ENCODE data around the gene SFXN1.

Gene SFXN1

GRCh38 chr5:175544108-175544511 is 65.8 kb downstream of the SFXN1 start:
- DNase-seq, result no peak

GRCh38 chr5:175544586-175544985 is 66.2 kb downstream of the SFXN1 start:
- DNase-seq, result no peak

- DNase-seq, result no peak
Observed at GRCh38 chr5:175547842-175548241, 69.5 kb downstream of the SFXN1 start.

- no peak for DNase-seq
Observed at GRCh38 chr5:175548626-175549311, 70.4 kb downstream of the SFXN1 start.

- no peak for DNase-seq
Observed at GRCh38 chr5:175550055-175550805, 71.9 kb downstream of the SFXN1 start.

- no peak for DNase-seq
Observed at GRCh38 chr5:175551266-175551665, 72.9 kb downstream of the SFXN1 start.

GRCh38 chr5:175554296-175554695 is 75.9 kb downstream of the SFXN1 start:
- no peak for DNase-seq

GRCh38 chr5:175555168-175555785 is 76.9 kb downstream of the SFXN1 start:
- DNase-seq, result no peak

- DNase-seq, result no peak
Observed at GRCh38 chr5:175556794-175557193, 78.4 kb downstream of the SFXN1 start.

- no peak for DNase-seq
Observed at GRCh38 chr5:175557778-175558177, 79.4 kb downstream of the SFXN1 start.

GRCh38 chr5:175558801-175559480 is 80.6 kb downstream of the SFXN1 start:
- DNase-seq, result no peak

- no peak for DNase-seq
Observed at GRCh38 chr5:175560011-175560410, 81.7 kb downstream of the SFXN1 start.

- DNase-seq, result no peak
Observed at GRCh38 chr5:175561085-175561484, 82.7 kb downstream of the SFXN1 start.

GRCh38 chr5:175564716-175565115 is 86.4 kb downstream of the SFXN1 start:
- no peak for DNase-seq

- no peak for DNase-seq
Observed at GRCh38 chr5:175566697-175567096, 88.3 kb downstream of the SFXN1 start.

- DNase-seq, result no peak
Observed at GRCh38 chr5:175567954-175568353, 89.6 kb downstream of the SFXN1 start.

- DNase-seq, result no peak
Observed at GRCh38 chr5:175569701-175570100, 91.3 kb downstream of the SFXN1 start.

- DNase-seq, result no peak
Observed at GRCh38 chr5:175572886-175573285, 94.5 kb downstream of the SFXN1 start.

GRCh38 chr5:175573493-175574269 is 95.3 kb downstream of the SFXN1 start:
- DNase-seq, result no peak

GRCh38 chr5:175575301-175575700 is 96.9 kb downstream of the SFXN1 start:
- DNase-seq, result no peak

GRCh38 chr5:175576096-175576495 is 97.7 kb downstream of the SFXN1 start:
- DNase-seq, result no peak

GRCh38 chr5:175576591-175576990 is 98.2 kb downstream of the SFXN1 start:
- DNase-seq, result no peak

Data from stimulated activated CD4-positive, alpha-beta T cell treated with anti-CD3 and anti-CD28 coated beads, Interleukin-12 subunit alpha, Interleukin-12 subunit beta, amount 100 ng/mL, for 4 hours (primary cell).